Hepatocyte (in vitro differentiated cells): ENCODE data around the gene ZAR1L.

ENCODE experiments used
- EZH2 ChIP-seq: fragments of 200-600 bp; sonication (generic); IDR thresholded peaks from 2 replicates; pipeline ENCODE4 v1.6.1; 2016; ENCODE audit warnings: antibody characterized with exemption, mild to moderate bottlenecking, borderline replicate concordance
- EZH2phosphoT487 ChIP-seq: fragments of 200-600 bp; sonication (generic); IDR thresholded peaks from one replicate; pipeline ENCODE4 v1.6.1; 2018; ENCODE audit warnings: antibody characterized with exemption, mild to moderate bottlenecking, low read depth, moderate library complexity; ENCODE audit not compliant: unreplicated experiment, severe bottlenecking
- TF ChIP-seq, protein P1 (sequence below): fragments of 200-600 bp; sonication (generic); IDR thresholded peaks from 2 replicates; pipeline ENCODE4 v1.5.1; 2016; ENCODE audit warnings: antibody characterized with exemption, mild to moderate bottlenecking; ENCODE audit not compliant: poor library complexity

GRCh38 chr13:32261567-32261966 is 53.6 kb downstream of the ZAR1L start:
- TF ChIP-seq, protein P1, sequence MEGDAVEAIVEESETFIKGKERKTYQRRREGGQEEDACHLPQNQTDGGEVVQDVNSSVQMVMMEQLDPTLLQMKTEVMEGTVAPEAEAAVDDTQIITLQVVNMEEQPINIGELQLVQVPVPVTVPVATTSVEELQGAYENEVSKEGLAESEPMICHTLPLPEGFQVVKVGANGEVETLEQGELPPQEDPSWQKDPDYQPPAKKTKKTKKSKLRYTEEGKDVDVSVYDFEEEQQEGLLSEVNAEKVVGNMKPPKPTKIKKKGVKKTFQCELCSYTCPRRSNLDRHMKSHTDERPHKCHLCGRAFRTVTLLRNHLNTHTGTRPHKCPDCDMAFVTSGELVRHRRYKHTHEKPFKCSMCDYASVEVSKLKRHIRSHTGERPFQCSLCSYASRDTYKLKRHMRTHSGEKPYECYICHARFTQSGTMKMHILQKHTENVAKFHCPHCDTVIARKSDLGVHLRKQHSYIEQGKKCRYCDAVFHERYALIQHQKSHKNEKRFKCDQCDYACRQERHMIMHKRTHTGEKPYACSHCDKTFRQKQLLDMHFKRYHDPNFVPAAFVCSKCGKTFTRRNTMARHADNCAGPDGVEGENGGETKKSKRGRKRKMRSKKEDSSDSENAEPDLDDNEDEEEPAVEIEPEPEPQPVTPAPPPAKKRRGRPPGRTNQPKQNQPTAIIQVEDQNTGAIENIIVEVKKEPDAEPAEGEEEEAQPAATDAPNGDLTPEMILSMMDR = no peak
- TF ChIP-seq EZH2 (no peak), EZH2phosphoT487 (no peak)
